ENCODE results near the gene RCAN1. TPM values are rescaled to one million over a fixed set of nuclear protein-coding genes. Genes with fewer than 3 reads are reported as not detected.

Gene RCAN1
- total and polyA plus RNA-seq, 4 donors = 26.7 to 67.9 (median 46.7) TPM

GRCh38 chr21:34554227-34554626, 60.7 kb downstream of the RCAN1 start:
- H3K4me3 ChIP-seq (ENCODE audit: low read depth in 1 of 3, low read length in 3 of 3) = no peak overlapping the region
- no peak overlapping the region for H3K9ac ChIP-seq (ENCODE audit: low read depth in 1 of 2, low read length in 2 of 2)
- TF ChIP-seq HNF4A (conservative IDR thresholded peaks at IDR 0.05) (no peak), SP1 (IDR thresholded peaks at IDR 0.05) (no peak), HNF4G (IDR thresholded peaks at IDR 0.05) (no peak), RAD21 (IDR thresholded peaks at IDR 0.05) (no peak), MAX (IDR thresholded peaks at IDR 0.05) (no peak), EGR1 (IDR thresholded peaks at IDR 0.05; ENCODE audit: low read depth in 2 of 2) (no peak), RXRA (IDR thresholded peaks at IDR 0.05) (no peak), FOXA2 (IDR thresholded peaks at IDR 0.05) (no peak), ZBTB33 (IDR thresholded peaks at IDR 0.05) (no peak), NR2F2 (IDR thresholded peaks at IDR 0.05) (no peak), FOXA1 (IDR thresholded peaks at IDR 0.05) (no peak), GABPA (IDR thresholded peaks at IDR 0.05 in 1 of 2, conservative IDR thresholded peaks at IDR 0.05 in 1 of 2) (no peak), TAF1 (conservative IDR thresholded peaks at IDR 0.05) (no peak), YY1 (IDR thresholded peaks at IDR 0.05) (no peak), ATF3 (IDR thresholded peaks at IDR 0.05) (no peak), CTCF (IDR thresholded peaks at IDR 0.05; ENCODE audit: low read depth, low read length, missing input control) (no peak), JUND (IDR thresholded peaks at IDR 0.05) (no peak), REST (IDR thresholded peaks at IDR 0.05) (no peak)
- 96% methylated on average over 4 of the region's 4 CpGs for WGBS
- no peaks in the 10 kb centered on the region for H3K4me1 ChIP-seq (ENCODE audit: control insufficient read depth in 4 of 4, insufficient read depth in 4 of 4, low read length in 3 of 4)
- H3K27ac ChIP-seq (ENCODE audit: low read depth in 1 of 2, low read length in 2 of 2) = no peak overlapping the region
- no peaks in the 10 kb centered on the region for H3K27me3 ChIP-seq (ENCODE audit: control insufficient read depth in 4 of 4, insufficient read depth in 4 of 4, low read length in 3 of 4)
- no peaks in the 10 kb centered on the region for H3K9me3 ChIP-seq (ENCODE audit: control insufficient read depth in 4 of 4, low read length in 3 of 4)
- H3K36me3 ChIP-seq (ENCODE audit: control insufficient read depth in 4 of 4, insufficient read depth in 3 of 4, low read depth in 1 of 4, low read length in 3 of 4) = no peaks in the 10 kb centered on the region
- DNase-seq (ENCODE audit: low spot score) = no peak

Measured in liver (tissue), 9 donors.